IPS DF 6.9 (cell line): ENCODE data around the gene SUB1.
"Not testable (repeated sequence)": the region's sequence is repeated elsewhere in the genome, so short reads cannot be mapped to it uniquely, and the experiment has no call there.

Experiments used
- DNase-seq: peaks from one replicate; pipeline ENCODE4 v3.0.0-alpha.2; 2013; ENCODE audit warnings: low read depth, low spot score
- H3K27ac ChIP-seq: one replicate; pipeline ENCODE4 v1.5.1; 2013; ENCODE audit warnings: low read length, control low read depth
- H3K27me3 ChIP-seq: 2 replicates; pipeline ENCODE4 v1.6.1; 2013; ENCODE audit warnings: mild to moderate bottlenecking, low read length; ENCODE audit not compliant: control insufficient read depth, insufficient read depth
- H3K36me3 ChIP-seq: 2 replicates; pipeline ENCODE4 v1.6.1; 2013; ENCODE audit warnings: low read length; ENCODE audit not compliant: control insufficient read depth, insufficient read depth
- H3K4me1 ChIP-seq: 2 replicates; pipeline ENCODE4 v1.6.1; 2013; ENCODE audit warnings: low read length; ENCODE audit not compliant: control insufficient read depth, insufficient read depth
- H3K4me3 ChIP-seq: 2 replicates; pipeline ENCODE4 v1.5.1; 2013; ENCODE audit warnings: mild to moderate bottlenecking, low read length
- H3K9me3 ChIP-seq: 2 replicates; pipeline ENCODE4 v1.6.1; 2013; ENCODE audit warnings: low read length, inconsistent platforms; ENCODE audit not compliant: control insufficient read depth, insufficient read depth
- WGBS: extraction: QIAGEN DNeasy Blood & Tissue Kit; methylation state at CpG from one replicate; pipeline ENCODE4 v1.1.7; 2013; ENCODE audit warnings: mixed read lengths, missing lambda C conversion rate; ENCODE audit not compliant: insufficient read length, insufficient coverage; 5-methylcytosine and 5-hydroxymethylcytosine counted together

SUB1 gene

DNA sequence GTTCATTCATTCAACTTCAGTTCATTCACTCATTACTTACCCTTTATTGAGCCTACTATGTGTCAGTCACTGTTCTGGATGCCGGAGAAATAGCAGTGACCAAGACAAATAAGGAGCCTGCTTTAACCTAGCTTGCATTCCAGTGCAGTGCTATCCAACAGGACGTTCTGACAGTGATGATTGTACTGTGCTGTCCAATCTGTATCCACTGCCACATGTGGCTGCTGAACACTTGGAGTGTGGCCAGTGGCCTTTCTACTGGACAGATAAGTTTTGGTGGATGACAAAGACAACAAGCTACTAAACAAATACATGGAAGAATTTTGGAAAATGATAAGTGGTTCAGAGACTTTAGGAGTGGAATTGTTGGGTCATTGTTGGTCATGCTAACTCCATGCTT, 33.6 kb downstream of the SUB1 start:
- Histone ChIP-seq H3K27me3 (no peaks in the 10 kb centered on the region), H3K9me3 (no peaks in the 10 kb centered on the region), H3K27ac (no peak overlapping the region), H3K36me3 (no peaks in the 10 kb centered on the region), H3K4me1 (no peaks in the 10 kb centered on the region), H3K4me3 (no peak overlapping the region)
- no peak for DNase-seq
- no CpG with 5 or more reads among the region's 2 CpGs for WGBS

DNA sequence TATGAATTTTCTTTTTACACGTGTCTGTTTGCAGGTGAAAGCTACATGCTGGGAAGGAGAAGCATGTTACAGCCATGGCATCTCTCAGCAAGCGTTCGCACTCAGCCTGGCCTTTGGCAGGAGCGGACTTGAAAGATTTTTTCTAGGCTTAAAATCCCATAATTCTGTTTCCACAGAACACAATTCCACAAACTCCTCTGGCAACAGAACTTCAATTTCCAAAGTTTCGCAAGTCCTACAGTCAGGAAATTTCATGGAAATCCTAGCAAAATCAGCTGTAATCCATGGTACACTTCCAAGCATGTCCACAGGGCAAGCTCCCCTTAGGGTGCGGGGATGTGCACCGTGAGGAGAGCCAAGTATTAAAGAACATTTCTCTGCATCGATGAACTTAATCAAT, 35.9 kb downstream of the SUB1 start:
- WGBS: 100% methylated on average over 1 of the region's 8 CpGs

DNA sequence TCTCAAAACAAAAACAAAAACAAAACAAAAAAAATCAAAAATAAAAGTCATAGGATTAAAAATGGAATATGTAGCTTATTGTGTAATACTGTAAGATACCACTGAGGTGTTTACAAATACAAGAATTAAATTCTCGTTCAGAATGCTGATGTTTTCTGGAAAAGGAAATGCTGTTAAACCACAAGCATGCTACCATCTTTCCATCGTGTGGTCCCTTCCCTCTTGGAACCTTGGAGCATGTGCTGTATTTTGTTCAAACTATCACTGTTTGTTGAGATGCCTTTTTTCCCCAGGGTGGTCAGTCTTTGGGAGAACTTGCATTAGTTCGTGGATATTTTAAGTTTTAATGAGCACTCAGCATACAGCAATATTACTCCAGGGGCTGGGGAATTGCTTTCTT, 39.7 kb downstream of the SUB1 start:
- Histone ChIP-seq H3K27me3 (no peaks in the 10 kb centered on the region), H3K9me3 (no peaks in the 10 kb centered on the region), H3K4me1 (no peaks in the 10 kb centered on the region), H3K27ac (no peak overlapping the region), H3K4me3 (no peak overlapping the region), H3K36me3 (no peaks in the 10 kb centered on the region)
- no CpG with 5 or more reads among the region's 3 CpGs for WGBS
- no peak for DNase-seq

More for the DNA sequence above, 35.9 kb downstream of the SUB1 start:
- no peak for DNase-seq
- H3K27me3 ChIP-seq: no peaks in the 10 kb centered on the region
- no peak overlapping the region for H3K4me3 ChIP-seq
- H3K4me1 ChIP-seq: no peaks in the 10 kb centered on the region
- no peaks in the 10 kb centered on the region for H3K36me3 ChIP-seq
- H3K9me3 ChIP-seq: no peaks in the 10 kb centered on the region
- H3K27ac ChIP-seq: no peak overlapping the region

DNA sequence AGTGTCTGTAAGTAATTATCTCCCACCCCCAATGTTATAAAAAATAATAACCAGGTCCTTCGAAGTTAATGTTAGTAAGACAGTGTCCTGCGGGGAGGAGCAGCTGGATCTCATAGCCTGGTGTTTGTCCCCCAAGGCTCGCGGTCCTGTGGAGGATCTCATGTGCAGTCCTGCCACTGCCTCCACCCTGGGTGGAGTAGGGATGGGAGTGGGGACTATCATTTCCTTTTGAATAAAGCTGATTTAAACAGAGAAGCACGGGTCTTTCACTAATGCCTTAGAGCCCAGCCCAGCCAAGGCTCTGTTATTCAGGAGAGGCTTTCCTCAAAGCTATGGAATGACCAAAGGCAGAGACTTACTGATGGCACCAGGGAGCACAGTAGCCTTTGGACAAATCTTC, 40.2 kb downstream of the SUB1 start:
- H3K9me3 ChIP-seq: no peaks in the 10 kb centered on the region
- H3K4me3 ChIP-seq: no peak overlapping the region
- no CpG with 5 or more reads among the region's 5 CpGs for WGBS
- no peaks in the 10 kb centered on the region for H3K36me3 ChIP-seq
- no peak overlapping the region for H3K27ac ChIP-seq
- DNase-seq: no peak
- H3K4me1 ChIP-seq: no peaks in the 10 kb centered on the region
- H3K27me3 ChIP-seq: no peaks in the 10 kb centered on the region

DNA sequence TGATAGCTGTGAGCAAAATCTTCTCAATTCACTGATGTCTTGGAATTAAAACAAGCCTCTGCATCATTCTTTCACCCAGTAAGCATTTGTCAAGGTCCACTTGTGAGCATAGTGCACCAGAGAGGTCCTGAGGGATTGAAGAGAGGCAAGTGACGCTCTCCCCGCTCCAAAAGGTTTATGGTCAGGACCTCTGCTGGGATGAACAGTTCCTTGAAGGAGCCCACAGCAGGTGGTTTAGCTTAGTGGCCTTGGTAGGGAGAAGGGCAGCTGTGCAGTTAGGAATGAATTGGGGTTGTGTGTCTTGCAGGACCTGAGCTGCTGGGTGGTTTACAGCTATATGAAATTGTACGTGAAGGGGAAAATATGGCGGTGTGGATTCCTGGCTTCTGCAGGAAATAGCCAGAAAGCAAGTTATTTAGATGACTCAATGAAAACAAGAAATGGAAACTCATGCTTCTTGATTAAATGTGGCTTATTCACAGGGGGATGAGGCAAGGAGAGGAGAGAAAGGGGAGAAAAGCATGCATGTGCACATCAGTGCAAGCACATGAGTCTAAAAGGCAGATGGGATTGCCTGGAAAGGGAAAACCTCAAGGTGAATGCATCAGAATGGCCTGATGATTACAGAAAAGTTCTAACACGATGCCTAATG, 42.0 kb downstream of the SUB1 start:
- no CpG with 5 or more reads among the region's 5 CpGs for WGBS
- H3K9me3 ChIP-seq: no peaks in the 10 kb centered on the region

DNA sequence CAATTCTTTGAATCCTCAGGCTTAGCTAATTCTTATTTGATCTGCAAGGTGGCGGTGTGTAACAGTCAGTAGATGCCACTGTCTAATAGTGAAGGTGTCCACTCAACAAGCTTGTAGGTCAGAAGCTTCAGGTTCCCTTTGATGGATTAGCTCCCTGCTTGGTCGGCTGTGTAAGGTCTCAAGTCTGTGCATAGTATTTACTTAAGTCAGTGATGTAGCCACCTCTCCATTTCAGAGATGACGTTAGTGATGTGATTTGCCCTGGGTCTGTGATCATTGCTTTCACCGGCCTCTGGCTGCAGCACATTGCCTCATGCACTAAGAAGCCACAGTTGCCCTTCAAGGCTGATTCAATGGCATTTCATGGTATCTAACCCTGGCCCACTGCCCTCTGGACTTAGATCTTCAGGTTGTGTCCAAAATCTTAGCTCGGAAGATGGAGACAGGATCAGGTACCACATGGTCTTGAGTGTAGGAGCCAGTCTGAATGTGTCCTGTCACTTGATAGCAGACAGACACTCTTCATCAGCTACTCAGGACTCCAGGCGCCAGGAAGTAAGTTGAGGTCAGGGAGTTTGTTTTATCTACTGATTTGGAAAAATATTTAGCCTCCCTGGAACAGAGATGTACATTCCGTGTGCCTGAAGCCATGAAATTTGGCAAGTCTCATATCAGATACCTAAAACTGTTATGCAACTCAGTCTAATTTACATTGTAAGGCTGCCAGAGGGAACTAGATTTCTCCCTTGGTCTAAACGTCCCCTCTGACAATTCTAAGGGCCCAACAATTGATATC, 42.9 kb downstream of the SUB1 start:
- Histone ChIP-seq H3K27ac (no peak overlapping the region), H3K9me3 (no peaks in the 10 kb centered on the region), H3K4me1 (no peaks in the 10 kb centered on the region), H3K4me3 (no peak overlapping the region), H3K36me3 (no peaks in the 10 kb centered on the region), H3K27me3 (no peaks in the 10 kb centered on the region)
- no CpG with 5 or more reads among the region's 8 CpGs for WGBS
- no peak for DNase-seq

More for the DNA sequence above, 42.0 kb downstream of the SUB1 start:
- no peak overlapping the region for H3K4me3 ChIP-seq
- H3K27ac ChIP-seq: no peak overlapping the region
- no peaks in the 10 kb centered on the region for H3K4me1 ChIP-seq
- H3K27me3 ChIP-seq: no peaks in the 10 kb centered on the region
- no peak for DNase-seq
- H3K36me3 ChIP-seq: no peaks in the 10 kb centered on the region

DNA sequence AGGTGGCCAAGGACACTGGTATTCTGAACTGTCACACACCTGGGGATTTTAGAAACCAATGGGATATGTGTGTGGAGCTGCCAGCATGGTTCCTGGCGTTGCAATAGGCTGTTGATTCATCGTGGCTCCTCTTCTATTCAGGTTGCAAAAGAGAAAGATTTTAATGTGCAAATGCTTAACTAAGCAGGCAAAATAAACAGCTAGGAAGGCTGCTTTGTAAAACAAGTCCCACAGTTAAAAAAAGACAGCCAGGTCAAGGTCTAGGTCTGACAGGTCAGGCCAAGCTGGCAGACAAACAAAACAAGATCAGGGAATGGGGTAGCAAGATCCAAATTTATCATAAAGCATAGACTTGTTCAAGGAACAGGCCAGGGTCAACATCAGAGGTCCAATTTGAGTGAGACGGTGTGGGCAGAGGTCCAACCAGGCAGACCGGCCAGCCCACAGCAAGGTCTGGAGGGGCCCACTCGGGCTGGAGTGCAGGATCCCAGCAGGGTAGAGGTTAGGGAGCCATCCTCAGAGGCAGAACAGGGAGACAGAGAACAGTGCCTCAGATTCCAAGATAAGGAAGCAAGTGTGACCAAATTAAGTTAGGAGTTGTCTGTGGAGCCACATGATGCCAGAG, 45.6 kb downstream of the SUB1 start:
- H3K9me3 ChIP-seq: no peaks in the 10 kb centered on the region
- no peaks in the 10 kb centered on the region for H3K27me3 ChIP-seq
- H3K4me1 ChIP-seq: no peaks in the 10 kb centered on the region
- H3K4me3 ChIP-seq: no peak overlapping the region
- WGBS: no CpG with 5 or more reads among the region's 5 CpGs
- DNase-seq: no peak
- H3K27ac ChIP-seq: no peak overlapping the region
- no peaks in the 10 kb centered on the region for H3K36me3 ChIP-seq

DNA sequence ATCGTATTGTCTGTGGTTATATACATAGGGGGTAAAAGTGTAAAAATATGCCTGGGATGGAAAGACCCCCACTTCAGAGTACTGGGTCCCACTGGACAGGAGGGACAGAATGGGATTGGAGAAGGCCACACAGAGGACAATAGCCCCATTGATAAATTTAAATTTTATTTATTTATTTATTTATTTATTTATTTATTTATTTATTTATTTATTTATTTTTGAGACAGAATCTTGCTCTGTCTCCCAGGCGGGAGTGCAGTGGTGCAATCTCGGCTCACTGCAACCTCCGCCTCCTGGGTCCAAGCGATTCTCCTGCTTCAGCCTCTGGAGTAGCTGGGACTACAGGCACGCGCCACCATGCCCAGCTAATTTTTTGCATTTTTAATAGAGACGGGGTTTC, 47.7 kb downstream of the SUB1 start:
- not testable (repeated sequence) for H3K4me3 ChIP-seq, H3K4me1 ChIP-seq, H3K27ac ChIP-seq, H3K36me3 ChIP-seq, H3K9me3 ChIP-seq, DNase-seq, H3K27me3 ChIP-seq
- WGBS: no CpG with 5 or more reads among the region's 8 CpGs

DNA sequence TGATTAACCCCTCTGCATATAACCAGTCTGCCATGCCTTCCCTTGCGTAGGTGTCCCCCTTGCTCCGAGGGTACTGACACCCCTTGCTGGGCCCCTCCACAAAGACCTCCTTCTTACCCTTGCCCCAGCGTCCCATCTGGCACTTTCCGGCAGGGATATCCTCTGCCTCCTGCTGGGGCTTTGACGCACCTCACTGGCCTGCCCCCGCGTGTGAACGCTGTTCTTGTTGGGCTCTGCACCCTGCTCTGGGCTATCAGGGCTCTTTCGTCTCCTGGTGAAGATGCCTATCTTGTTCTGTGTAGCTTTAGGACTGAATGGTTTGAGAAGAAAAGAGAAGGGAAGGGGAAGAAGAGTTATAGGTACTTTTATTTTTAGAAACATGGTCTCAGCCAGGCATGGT, 53.0 kb downstream of the SUB1 start:
- no peak overlapping the region for H3K4me3 ChIP-seq
- no peak overlapping the region for H3K27ac ChIP-seq
- H3K27me3 ChIP-seq: no peaks in the 10 kb centered on the region
- no peaks in the 10 kb centered on the region for H3K36me3 ChIP-seq
- H3K9me3 ChIP-seq: no peaks in the 10 kb centered on the region
- H3K4me1 ChIP-seq: no peaks in the 10 kb centered on the region; the same call in 1 of the 2 replicates
- no CpG with 5 or more reads among the region's 9 CpGs for WGBS
- no peak for DNase-seq

DNA sequence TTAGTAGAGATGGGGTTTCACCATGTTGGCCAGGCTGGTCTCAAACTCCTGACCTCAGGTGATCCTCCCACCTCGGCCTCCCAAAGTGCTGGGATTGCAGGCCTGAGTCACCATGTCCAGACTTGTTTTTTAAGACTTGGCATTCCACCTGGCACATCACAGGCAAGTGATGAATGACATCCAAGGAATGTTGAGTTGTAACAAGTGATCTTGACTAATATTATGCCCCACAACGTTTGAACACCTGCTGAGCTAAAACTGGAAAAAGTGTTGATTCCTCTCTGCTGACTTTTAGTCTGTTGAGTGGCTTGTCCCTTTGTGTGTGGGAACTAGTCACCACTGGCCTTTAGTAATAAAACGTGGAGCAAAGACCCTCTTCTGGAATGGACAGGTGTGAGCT, 54.6 kb downstream of the SUB1 start:
- H3K4me3 ChIP-seq: no peak overlapping the region
- no peaks in the 10 kb centered on the region for H3K27me3 ChIP-seq
- no peaks in the 10 kb centered on the region for H3K9me3 ChIP-seq
- no peak overlapping the region for H3K27ac ChIP-seq
- no peak for DNase-seq
- WGBS: no CpG with 5 or more reads among the region's 3 CpGs
- H3K4me1 ChIP-seq: no peaks in the 10 kb centered on the region; the same call in 1 of the 2 replicates
- no peaks in the 10 kb centered on the region for H3K36me3 ChIP-seq
